Midbrain (tissue), 1 donor: ENCODE measurements around the gene EXT2.

Experiments used
- DNase-seq: peaks from one replicate; lab custom pipeline; 2025; lab: John Stamatoyannopoulos, UW

Gene EXT2

DNA sequence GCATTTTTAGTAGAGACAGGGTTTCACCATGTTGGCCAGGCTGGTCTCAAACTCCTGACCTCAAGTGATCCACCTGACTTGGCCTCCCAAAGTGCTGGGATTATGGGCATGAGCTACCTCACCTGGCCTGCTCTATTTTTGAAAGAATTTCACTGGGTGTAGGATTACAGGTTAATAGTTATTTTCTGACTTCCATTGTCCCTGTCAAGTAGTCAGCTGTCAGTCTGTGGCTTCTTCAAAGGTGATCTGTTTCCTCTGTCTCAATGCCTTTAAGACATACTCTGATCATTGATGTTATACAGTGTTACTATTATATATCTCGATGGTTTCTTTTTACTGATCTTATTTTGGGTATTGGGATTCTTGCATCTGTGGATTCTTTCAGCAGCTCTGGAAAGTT is 10.1 kb upstream of the EXT2 start:
- no peak for DNase-seq

DNA sequence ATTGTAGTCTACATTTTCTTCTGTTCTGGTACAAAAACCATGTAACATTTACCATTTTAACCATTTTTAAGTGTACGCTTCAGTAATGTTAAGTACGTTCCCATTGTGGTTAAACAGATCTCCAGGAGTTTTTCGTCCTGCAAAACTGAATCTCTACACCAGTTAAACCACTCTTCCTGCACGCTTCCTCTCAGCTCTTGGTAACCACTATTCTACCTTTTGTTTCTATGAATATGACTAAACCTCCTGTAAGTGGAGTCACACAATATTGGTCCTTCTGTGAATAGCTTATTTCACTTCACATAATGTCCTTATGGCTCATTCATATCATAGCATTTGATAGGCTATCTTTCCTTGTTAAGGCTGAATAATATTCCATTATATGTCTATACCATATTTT is 7.1 kb upstream of the EXT2 start:
- no peak for DNase-seq

GRCh38 chr11:44088871-44089270 is 6.6 kb upstream of the EXT2 start:
- no peak for DNase-seq

- DNase-seq, result no peak
Observed at GRCh38 chr11:44090539-44090938, 4.9 kb upstream of the EXT2 start.

DNA sequence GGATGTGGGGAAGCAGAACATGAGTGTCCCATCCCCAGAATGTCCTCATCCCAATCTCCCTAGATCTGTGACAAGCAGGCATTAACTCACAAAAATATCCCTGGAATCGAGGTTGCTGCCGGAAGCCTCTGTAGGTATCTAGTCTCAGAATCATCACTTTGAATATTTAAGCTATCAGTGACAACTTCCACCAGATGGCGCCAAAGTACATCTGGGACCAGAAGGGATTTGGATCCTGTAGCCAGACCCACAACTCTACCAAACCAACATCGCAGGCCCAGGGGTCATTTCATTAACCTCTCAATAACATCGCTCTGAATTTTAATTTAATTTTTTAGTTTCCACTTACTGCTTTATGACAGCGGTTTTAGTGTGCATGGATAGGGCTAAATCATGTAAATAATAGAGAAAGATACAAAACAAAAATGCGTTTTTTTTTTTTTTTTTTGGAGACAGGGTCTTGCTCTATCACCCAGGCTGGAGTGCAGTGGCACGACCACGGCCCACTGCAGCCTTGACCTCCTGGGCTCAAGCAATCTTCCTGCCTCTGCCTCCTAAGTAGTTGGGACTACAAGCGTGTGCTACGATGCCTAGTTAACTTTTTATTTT is 1.1 kb upstream of the EXT2 start:
- peak; percentile 87 for DNase-seq

DNA sequence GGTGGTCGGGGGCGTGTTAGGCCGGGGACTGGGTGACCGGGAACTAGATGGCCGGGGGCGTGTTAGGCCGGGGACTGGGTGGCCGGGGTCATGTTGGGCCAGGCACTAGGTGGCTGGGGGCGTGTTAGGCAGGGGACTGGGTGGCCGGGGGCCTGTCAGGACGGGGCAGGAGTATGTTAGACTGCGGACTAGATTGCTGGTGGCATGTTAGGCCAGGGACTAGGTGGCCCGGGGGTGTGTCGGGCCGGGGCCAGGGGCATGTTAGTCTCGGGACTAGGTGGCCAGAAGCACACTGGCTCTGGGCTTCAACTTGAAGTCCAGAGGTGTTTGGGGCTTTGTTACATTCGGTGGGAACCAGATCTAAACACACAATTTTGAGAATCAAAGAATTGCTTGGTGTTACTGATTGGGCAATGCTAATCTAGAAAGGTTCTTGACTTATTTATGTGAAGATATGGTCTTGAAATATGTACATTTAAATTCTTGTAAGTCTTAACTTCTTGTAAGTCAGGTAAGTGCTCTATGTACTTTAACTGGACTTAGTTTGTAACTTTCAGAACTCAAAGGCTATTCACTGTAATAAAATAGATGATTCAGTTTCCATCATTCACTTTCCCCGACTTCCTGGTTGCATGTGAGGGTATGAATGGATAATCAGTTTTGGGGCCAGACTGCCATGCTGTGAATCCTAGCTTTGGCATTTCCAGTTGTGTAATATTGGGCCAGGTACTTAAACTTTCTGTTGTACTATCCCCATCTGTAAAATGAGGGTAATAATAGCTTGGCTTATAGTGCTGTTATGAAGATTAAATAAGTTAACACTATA is 1.1 kb downstream of the EXT2 start:
- DNase-seq, result no peak

GRCh38 chr11:44097821-44098220 is 2.3 kb downstream of the EXT2 start:
- no peak for DNase-seq

- no peak for DNase-seq
Observed at GRCh38 chr11:44101098-44101497, 5.6 kb downstream of the EXT2 start.

GRCh38 chr11:44104481-44105294 is 9.2 kb downstream of the EXT2 start:
- no peak for DNase-seq

- DNase-seq, result no peak
Observed at GRCh38 chr11:44108260-44108659, 12.8 kb downstream of the EXT2 start.

DNA sequence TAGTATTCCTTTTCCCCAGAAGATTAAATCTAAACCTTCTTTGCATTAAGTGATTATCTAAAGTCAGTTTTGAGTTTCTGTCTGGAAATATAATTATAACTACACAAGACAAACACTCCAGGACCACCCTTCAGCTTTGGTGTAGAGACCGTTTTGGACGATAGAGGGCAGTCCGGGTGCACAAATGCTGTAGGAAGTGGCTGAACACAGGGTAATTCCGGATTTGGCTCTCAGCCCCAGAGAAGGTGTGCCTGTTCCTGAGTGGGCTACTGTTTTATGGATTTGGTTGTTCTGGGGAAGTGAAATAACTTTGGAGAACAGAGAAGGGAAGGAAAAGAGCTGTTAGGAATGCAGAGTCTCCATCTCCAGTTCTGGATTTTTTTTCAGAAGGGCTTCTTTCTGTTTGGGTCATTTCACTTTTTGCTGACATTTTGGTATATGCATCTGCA is 14.8 kb downstream of the EXT2 start:
- peak; percentile 21 for DNase-seq

GRCh38 chr11:44112091-44112821 is 16.8 kb downstream of the EXT2 start:
- DNase-seq, result no peak

- no peak for DNase-seq
Observed at GRCh38 chr11:44113018-44113417, 17.5 kb downstream of the EXT2 start.

DNA sequence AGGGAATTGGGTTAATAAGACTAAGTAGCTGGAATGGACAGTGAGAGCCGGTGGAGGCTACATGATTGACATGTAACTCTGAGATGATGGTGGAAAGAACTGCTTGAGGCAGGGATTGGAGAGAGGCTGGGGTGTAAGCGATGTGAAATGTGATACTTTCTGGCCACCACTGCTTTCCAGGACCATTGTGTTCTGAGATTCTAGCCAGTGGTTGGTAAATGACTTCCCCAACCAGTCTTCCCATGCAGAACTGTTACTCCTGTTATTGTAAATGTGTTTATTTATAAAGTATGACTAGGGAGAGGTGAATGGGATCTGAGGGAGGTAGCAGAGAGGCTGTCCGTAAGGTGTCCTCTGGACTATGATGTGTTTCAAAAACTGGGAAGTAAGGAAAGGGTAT is 18.1 kb downstream of the EXT2 start:
- no peak for DNase-seq

- no peak for DNase-seq
Observed at GRCh38 chr11:44116234-44116830, 20.9 kb downstream of the EXT2 start.

DNA sequence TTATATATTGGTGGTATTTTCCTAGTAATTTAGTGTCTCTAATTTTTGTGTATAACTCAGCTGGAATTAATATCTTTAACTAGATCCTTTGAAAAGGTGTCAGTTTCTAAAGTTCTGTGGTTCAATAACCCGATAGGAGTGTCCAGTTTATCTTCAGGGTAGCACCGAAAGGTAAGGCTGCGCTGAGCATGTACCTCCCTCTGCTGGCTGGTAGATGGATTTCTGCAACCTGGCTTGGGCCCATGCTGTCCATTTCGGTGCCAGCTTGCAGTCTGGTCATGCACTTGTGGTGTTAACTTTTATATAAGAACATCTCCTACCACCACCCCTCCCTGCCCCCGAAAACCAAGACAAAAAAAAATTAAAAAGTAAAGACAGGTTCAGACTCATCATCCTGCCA is 24.7 kb downstream of the EXT2 start:
- no peak for DNase-seq

DNA sequence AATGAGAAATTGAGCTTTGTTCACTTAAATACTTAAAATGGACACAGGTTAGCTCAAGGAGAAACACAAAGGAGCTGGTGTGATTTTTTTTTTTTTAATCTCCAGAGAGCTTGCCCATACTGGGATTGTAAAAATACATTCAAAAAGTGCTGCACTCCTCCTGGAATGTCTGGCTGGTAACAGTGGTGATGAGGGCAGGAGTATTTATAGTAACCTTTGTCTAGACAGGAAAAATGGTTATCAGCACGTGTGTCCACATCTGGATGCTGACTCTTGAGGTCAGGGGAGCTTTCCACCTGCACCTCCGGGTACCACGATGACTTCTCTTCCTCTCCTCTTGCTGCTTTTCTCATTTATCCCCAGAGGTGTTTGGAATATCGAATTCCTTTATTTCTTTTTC is 30.1 kb downstream of the EXT2 start:
- DNase-seq, result no peak

DNA sequence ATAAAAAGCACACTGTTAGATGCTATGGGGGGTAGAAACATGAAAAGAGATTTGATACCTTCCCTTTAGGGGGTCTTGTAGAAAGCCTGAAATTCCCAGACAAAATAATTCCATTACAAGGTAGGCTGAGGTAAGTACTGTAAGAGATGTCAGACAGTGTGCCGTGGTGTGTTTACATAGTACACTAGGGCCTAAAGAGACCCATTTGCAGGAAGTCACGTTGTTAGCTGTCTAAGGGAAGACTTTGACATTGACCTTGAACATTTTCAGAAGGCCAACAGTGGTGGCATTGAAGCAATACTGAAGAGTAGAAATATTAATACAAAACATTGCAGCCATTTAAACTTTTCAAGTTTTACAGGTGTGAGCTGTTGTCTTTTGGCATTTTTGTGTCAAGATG is 30.8 kb downstream of the EXT2 start:
- no peak for DNase-seq

DNA sequence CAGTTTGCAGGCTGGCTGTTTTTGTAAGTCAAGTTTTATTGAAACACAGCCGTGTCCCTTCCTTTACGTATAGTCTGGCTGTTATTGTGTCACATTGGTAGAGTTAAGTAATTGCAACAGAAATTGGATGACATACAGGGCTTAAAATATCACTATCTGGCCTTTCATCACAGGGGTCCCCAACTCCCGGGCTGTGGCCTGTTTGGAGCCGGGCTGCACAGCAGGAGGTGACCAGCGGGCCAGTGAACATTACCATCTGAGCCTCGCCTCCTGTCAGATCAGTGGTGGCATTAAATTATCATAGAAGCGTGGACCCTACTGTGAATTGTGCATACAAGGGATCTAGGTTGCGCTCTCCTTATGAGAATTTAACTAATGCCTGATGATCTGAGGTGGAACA is 31.7 kb downstream of the EXT2 start:
- no peak for DNase-seq

DNA sequence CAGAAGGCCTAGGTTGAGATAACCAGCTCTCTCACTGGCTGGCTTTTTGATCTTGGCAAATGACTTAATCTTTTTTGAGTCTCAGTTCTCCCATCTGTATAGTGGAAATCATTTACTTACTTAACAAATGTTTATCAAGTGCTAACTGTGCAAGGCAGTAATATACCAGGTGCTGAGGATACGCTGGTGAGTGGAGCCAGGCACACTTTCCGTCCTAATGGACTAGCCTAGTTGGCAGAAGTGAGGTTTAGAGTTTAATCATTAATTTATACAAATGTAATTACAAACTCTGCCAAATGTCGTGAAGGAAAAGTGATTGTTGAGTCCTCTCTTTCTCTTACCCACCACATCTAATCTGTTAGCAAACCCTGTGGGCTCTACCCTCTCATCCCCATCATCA is 33.3 kb downstream of the EXT2 start:
- no peak for DNase-seq

GRCh38 chr11:44130751-44131150 is 35.3 kb downstream of the EXT2 start:
- DNase-seq, result peak; percentile 2
